WERI-Rb-1 (cell line): ENCODE measurements around the gene PLAC9.

ENCODE experiments used
- DNase-seq: peaks from one replicate; pipeline ENCODE4 v3.0.0-alpha.2; 2020
- H3K27ac ChIP-seq: fragments of 250-450 bp; sonication (Bioruptor Pico); 2 replicates; pipeline ENCODE4 v1.5.1; 2020; ENCODE audit warnings: mild to moderate bottlenecking, moderate library complexity
- H3K27me3 ChIP-seq: fragments of 250-450 bp; sonication (Bioruptor Pico); 2 replicates; pipeline ENCODE4 v1.5.1; 2021; ENCODE audit warnings: mild to moderate bottlenecking, low read depth, moderate library complexity; ENCODE audit not compliant: insufficient read depth, severe bottlenecking
- H3K36me3 ChIP-seq: fragments of 250-450 bp; sonication (Bioruptor Pico); 2 replicates; pipeline ENCODE4 v1.5.1; 2020; ENCODE audit warnings: mild to moderate bottlenecking, moderate library complexity
- H3K4me3 ChIP-seq: 2 replicates; pipeline ENCODE4 v1.5.1; 2011; ENCODE audit warnings: low read depth, mild to moderate bottlenecking, control low read depth, low read length
- H3K9me3 ChIP-seq: fragments of 250-450 bp; sonication (Bioruptor Pico); 2 replicates; pipeline ENCODE4 v1.5.1; 2021; ENCODE audit warnings: mild to moderate bottlenecking, moderate library complexity; ENCODE audit not compliant: severe bottlenecking
- CTCF ChIP-seq: IDR thresholded peaks from 2 replicates; pipeline ENCODE4 v1.5.1; 2011; ENCODE audit warnings: low read depth, mild to moderate bottlenecking, control low read depth, inconsistent platforms, low read length

PLAC9 gene

GRCh38 chr10:80148166-80148805 is 15.8 kb downstream of the PLAC9 start:
- no peak overlapping the region for H3K27ac ChIP-seq
- DNase-seq, result no peak
- no peak overlapping the region for H3K4me3 ChIP-seq
- no peaks in the 10 kb centered on the region for H3K36me3 ChIP-seq
- TF ChIP-seq CTCF, result no peak
- H3K27me3 ChIP-seq, result no peaks in the 10 kb centered on the region
- no peaks in the 10 kb centered on the region for H3K9me3 ChIP-seq

- no peak for DNase-seq
- Histone ChIP-seq H3K27me3 (no peaks in the 10 kb centered on the region), H3K27ac (no peak overlapping the region), H3K36me3 (no peaks in the 10 kb centered on the region), H3K9me3 (no peaks in the 10 kb centered on the region), H3K4me3 (no peak overlapping the region)
- TF ChIP-seq CTCF, result no peak
Measured at GRCh38 chr10:80149123-80149522, 16.6 kb downstream of the PLAC9 start.

GRCh38 chr10:80150172-80150571 is 17.6 kb downstream of the PLAC9 start:
- no peak overlapping the region for H3K4me3 ChIP-seq
- peaks cover 4% of the 10 kb centered on the region for H3K36me3 ChIP-seq

GRCh38 chr10:80152820-80153219 is 20.3 kb downstream of the PLAC9 start:
- DNase-seq, result no peak

More at GRCh38 chr10:80150172-80150571, 17.6 kb downstream of the PLAC9 start:
- Histone ChIP-seq H3K9me3 (no peaks in the 10 kb centered on the region), H3K27me3 (no peaks in the 10 kb centered on the region), H3K27ac (no peak overlapping the region)
- no peak for DNase-seq
- TF ChIP-seq CTCF, result no peak

GRCh38 chr10:80153460-80153859 is 20.9 kb downstream of the PLAC9 start:
- Histone ChIP-seq H3K27ac (no peak overlapping the region), H3K36me3 (peaks cover 30% of the 10 kb centered on the region), H3K27me3 (no peaks in the 10 kb centered on the region), H3K9me3 (no peaks in the 10 kb centered on the region), H3K4me3 (no peak overlapping the region)
- TF ChIP-seq CTCF, result no peak
- no peak for DNase-seq

More at GRCh38 chr10:80152820-80153219, 20.3 kb downstream of the PLAC9 start:
- peaks cover 24% of the 10 kb centered on the region for H3K36me3 ChIP-seq
- no peak overlapping the region for H3K27ac ChIP-seq
- no peaks in the 10 kb centered on the region for H3K27me3 ChIP-seq
- no peak overlapping the region for H3K4me3 ChIP-seq
- no peak for TF ChIP-seq CTCF
- H3K9me3 ChIP-seq, result no peaks in the 10 kb centered on the region

GRCh38 chr10:80154626-80154977 is 22.1 kb downstream of the PLAC9 start:
- Histone ChIP-seq H3K36me3 (peaks cover 39% of the 10 kb centered on the region), H3K4me3 (no peak overlapping the region), H3K27ac (no peak overlapping the region), H3K9me3 (no peaks in the 10 kb centered on the region), H3K27me3 (no peaks in the 10 kb centered on the region)
- no peak for TF ChIP-seq CTCF
- no peak for DNase-seq
